Keratinocyte (primary cell): ENCODE measurements around the gene FAM170B. TPM values are rescaled to one million over a fixed set of nuclear protein-coding genes. Genes with fewer than 3 reads are reported as not detected.

ENCODE experiments used
- DNase-seq: peaks from one replicate; pipeline ENCODE4 v3.0.0-alpha.2; 2011; ENCODE audit warnings: low read depth, missing footprints, low spot score
- FAIRE-seq: peaks from 2 replicates; lab custom pipeline; 2011; peaks lifted over from hg19 to GRCh38; lab: Jason Lieb, UNC
- H2AFZ ChIP-seq: 2 replicates; pipeline ENCODE4 v1.6.0; 2012; ENCODE audit warnings: low read length, control low read depth, inconsistent platforms; ENCODE audit not compliant: control insufficient read depth
- H3K27ac ChIP-seq: 2 replicates; pipeline ENCODE4 v1.5.1; 2011; ENCODE audit warnings: low read length; ENCODE audit not compliant: control insufficient read depth, insufficient read depth
- H3K27me3 ChIP-seq: 3 replicates; pipeline ENCODE4 v1.6.0; 2011; ENCODE audit warnings: low read length; ENCODE audit not compliant: control insufficient read depth, insufficient read depth; ENCODE audit errors: extremely low read depth
- H3K36me3 ChIP-seq, 2 experiments: 2 replicates in 1 of 2; 3 replicates in 1 of 2; pipeline ENCODE4 v1.5.1; 2011; ENCODE audit warnings: low read length in 2 of 2, mild to moderate bottlenecking in 1 of 2; ENCODE audit not compliant: control insufficient read depth in 2 of 2, insufficient read depth in 2 of 2; ENCODE audit errors: extremely low read depth in 1 of 2
- H3K4me1 ChIP-seq: 3 replicates; pipeline ENCODE4 v1.5.1; 2011; ENCODE audit warnings: low read length; ENCODE audit not compliant: control insufficient read depth, insufficient read depth; ENCODE audit errors: extremely low read depth
- H3K4me2 ChIP-seq: 3 replicates; pipeline ENCODE4 v1.6.0; 2011; ENCODE audit warnings: low read depth, low read length; ENCODE audit not compliant: control insufficient read depth, insufficient read depth; ENCODE audit errors: extremely low read depth
- H3K4me3 ChIP-seq, 3 experiments: fragments of 200-600 bp in 1 of 3; sonication (generic) in 1 of 3; 2 replicates in 2 of 3; 3 replicates in 1 of 3; pipeline ENCODE4 v1.5.1; 2011 to 2016; ENCODE audit warnings: low read length in 3 of 3, mild to moderate bottlenecking in 3 of 3, control low read depth in 2 of 3, inconsistent platforms in 1 of 3, low read depth in 1 of 3, mixed read lengths in 1 of 3, mixed run types in 1 of 3, moderate library complexity in 1 of 3; ENCODE audit not compliant: control insufficient read depth in 2 of 3, insufficient read depth in 2 of 3; ENCODE audit errors: extremely low read depth in 1 of 3
- H3K79me2 ChIP-seq: 2 replicates; pipeline ENCODE4 v1.6.0; 2012; ENCODE audit warnings: low read length; ENCODE audit not compliant: control insufficient read depth, insufficient read depth
- H3K9ac ChIP-seq: 3 replicates; pipeline ENCODE4 v1.6.0; 2011; ENCODE audit warnings: low read length; ENCODE audit not compliant: control insufficient read depth, insufficient read depth; ENCODE audit errors: extremely low read depth
- H3K9me1 ChIP-seq: 3 replicates; pipeline ENCODE4 v1.6.0; 2011; ENCODE audit warnings: low read length; ENCODE audit not compliant: control insufficient read depth, insufficient read depth; ENCODE audit errors: extremely low read depth
- H3K9me3 ChIP-seq: 2 replicates; pipeline ENCODE4 v1.5.1; 2012; ENCODE audit warnings: low read depth, low read length; ENCODE audit not compliant: control insufficient read depth
- H4K20me1 ChIP-seq: 3 replicates; pipeline ENCODE4 v1.6.0; 2011; ENCODE audit warnings: low read length; ENCODE audit not compliant: control insufficient read depth, insufficient read depth; ENCODE audit errors: extremely low read depth
- CTCF ChIP-seq, 3 experiments: IDR thresholded peaks in 1 of 3; conservative IDR thresholded peaks in 1 of 3; optimal IDR thresholded peaks in 1 of 3; 2 replicates in 2 of 3; 3 replicates in 1 of 3; pipeline versions ENCODE3 to v1.5.1; 2011; ENCODE audit warnings: low read length in 3 of 3, mild to moderate bottlenecking in 3 of 3, moderate library complexity in 2 of 3, control low read depth in 1 of 3, inconsistent platforms in 1 of 3; ENCODE audit not compliant: insufficient read depth in 2 of 3; ENCODE audit errors: extremely low read depth in 1 of 3
- EZH2 ChIP-seq: IDR thresholded peaks from one replicate; pipeline ENCODE4 v1.6.1; 2012; ENCODE audit warnings: inconsistent platforms, mild to moderate bottlenecking, low read length, moderate library complexity
- dilution Hi-C: fragments of 300-500 bp; cut with MboI; formaldehyde crosslinking; loops from one replicate; pipeline ENCODE4 v1.7.0; 2020; ENCODE audit warnings: low sequenced_read_pairs; ENCODE audit not compliant: extremely low pct_ligation_motif_present
- polyA plus RNA-seq, 5 experiments: library from polyadenylated mRNA; depleted of rRNA in 3 of 5; stranded (reverse) in 3 of 5; stranded (forward) in 1 of 5; unstranded in 1 of 5; fragments of >200 nt; gene quantifications; 1 replicate in 1 of 5; 2 replicates in 3 of 5; 3 replicates in 1 of 5; pipeline versions ENCODE4 v1.2.1 to v1.2.3, GENCODE V29; 2011 to 2012; ENCODE audit warnings: missing spikeins in 2 of 5, low read depth in 1 of 5, low replicate concordance in 1 of 5

The FAM170B gene
- polyA plus RNA-seq, 1 donor (not counting 4 experiments of a cell fraction or from before 2014, with no cell fraction given), result not detected

- H2AFZ ChIP-seq, result no peak overlapping the region
- DNase-seq (no peak), FAIRE-seq (no peak)
- H3K27ac ChIP-seq, result no peak overlapping the region
- H3K79me2 ChIP-seq, result no peaks in the 10 kb centered on the region
- TF ChIP-seq CTCF (optimal IDR thresholded peaks at IDR 0.05 in 1 of 3, IDR thresholded peaks at IDR 0.05 in 1 of 3, conservative IDR thresholded peaks at IDR 0.05 in 1 of 3; ENCODE audit: extremely low read depth in 1 of 3, insufficient read depth in 2 of 3, low read length in 3 of 3) (no peak), EZH2 (no peak)
- H4K20me1 ChIP-seq, result no peaks in the 10 kb centered on the region
- peaks cover 8% of the 10 kb centered on the region for H3K27me3 ChIP-seq
- no peak overlapping the region for H3K9ac ChIP-seq
- no peaks in the 10 kb centered on the region for H3K4me1 ChIP-seq
- H3K4me3 ChIP-seq, result no peak overlapping the region
- no peak overlapping the region for H3K4me2 ChIP-seq
- dilution Hi-C loops, result no loop called here
- H3K36me3 ChIP-seq, result no peaks in the 10 kb centered on the region
- no peaks in the 10 kb centered on the region for H3K9me3 ChIP-seq
- no peaks in the 10 kb centered on the region for H3K9me1 ChIP-seq
Observed at GRCh38 chr10:49152037-49152436, 18.2 kb upstream of the FAM170B start.

- H3K4me2 ChIP-seq, result no peak overlapping the region
- H3K27me3 ChIP-seq, result peaks cover 8% of the 10 kb centered on the region
- TF ChIP-seq EZH2 (no peak), CTCF (optimal IDR thresholded peaks at IDR 0.05 in 1 of 3, IDR thresholded peaks at IDR 0.05 in 1 of 3, conservative IDR thresholded peaks at IDR 0.05 in 1 of 3; ENCODE audit: extremely low read depth in 1 of 3, insufficient read depth in 2 of 3, low read length in 3 of 3) (no peak)
- H3K36me3 ChIP-seq, result no peaks in the 10 kb centered on the region
- H4K20me1 ChIP-seq, result no peaks in the 10 kb centered on the region
- no peaks in the 10 kb centered on the region for H3K9me3 ChIP-seq
- H3K4me3 ChIP-seq, result no peak overlapping the region
- FAIRE-seq (no peak), DNase-seq (no peak)
- no peaks in the 10 kb centered on the region for H3K79me2 ChIP-seq
- H2AFZ ChIP-seq, result no peak overlapping the region
- H3K4me1 ChIP-seq, result no peaks in the 10 kb centered on the region
- H3K9me1 ChIP-seq, result no peaks in the 10 kb centered on the region
- dilution Hi-C loops, result no loop called here
- H3K9ac ChIP-seq, result no peak overlapping the region
- H3K27ac ChIP-seq, result no peak overlapping the region
Observed at GRCh38 chr10:49151481-49151880, 17.7 kb upstream of the FAM170B start.
